Vagina (tissue), 2 donors: ENCODE results near the gene TSPO.

ENCODE experiments used
- POLR2A ChIP-seq, 2 donors: fragments of 450-650 bp; IDR thresholded peaks; one replicate each; pipeline ENCODE4 v1.6.1; 2017; ENCODE audit warnings: antibody characterized with exemption in 2 of 2, mild to moderate bottlenecking in 2 of 2, moderate library complexity in 2 of 2
- POLR2AphosphoS5 ChIP-seq, 2 donors: sonication (generic); formaldehyde crosslinking; IDR thresholded peaks; one replicate each; pipeline ENCODE4 v1.9.0; 2017; ENCODE audit warnings: antibody characterized with exemption in 2 of 2, mild to moderate bottlenecking in 2 of 2, low read depth in 1 of 2; ENCODE audit not compliant: insufficient read depth in 1 of 2
- TF ChIP-seq, protein P1 (sequence below), 3 experiments: fragments of 450-650 bp in 2 of 3; fragments of 200-600 bp in 1 of 3; sonication (generic) in 1 of 3; IDR thresholded peaks; one replicate each; pipeline ENCODE4 v1.5.1; 2017 to 2019; ENCODE audit warnings: antibody characterized with exemption in 3 of 3, mild to moderate bottlenecking in 2 of 3, moderate library complexity in 2 of 3

DNA sequence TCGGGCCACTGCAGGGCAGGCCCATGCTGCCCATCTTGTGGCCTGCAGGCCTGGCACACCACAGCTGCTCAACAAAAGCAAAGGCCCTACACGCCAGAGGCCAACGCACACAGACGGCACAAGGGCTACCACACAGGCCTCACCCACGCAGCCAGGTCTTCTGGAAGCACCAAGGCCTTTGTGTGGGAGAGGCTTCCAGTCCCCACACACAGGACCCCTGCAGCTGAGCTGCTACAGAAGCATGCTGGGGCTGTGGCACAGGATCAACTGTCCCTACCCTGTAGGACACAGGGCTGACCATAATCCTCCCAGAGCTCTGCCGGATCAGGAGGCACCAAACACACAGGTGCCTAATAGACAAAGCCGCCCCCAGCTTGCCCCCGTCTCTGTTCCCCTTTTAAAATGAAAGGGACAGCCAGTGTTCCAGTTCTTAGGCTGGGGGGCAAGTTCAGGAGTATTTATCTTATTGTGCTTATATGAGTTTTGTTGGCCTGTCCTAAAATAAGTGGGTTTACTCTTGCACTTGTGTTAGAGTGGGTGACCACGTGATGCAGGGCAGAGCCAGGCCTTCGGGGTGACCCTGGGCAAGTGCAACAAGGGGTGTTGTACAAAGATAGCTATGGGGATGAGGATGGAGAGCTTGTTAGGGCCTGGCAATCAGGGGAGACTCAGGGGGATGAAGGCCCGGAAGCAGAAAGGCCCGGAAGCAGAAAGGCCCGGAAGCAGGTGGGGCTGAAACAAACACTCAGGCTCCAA is 30.1 kb downstream of the TSPO start:
- TF ChIP-seq POLR2AphosphoS5 (IDR thresholded peaks at IDR 0.05; ENCODE audit: insufficient read depth in 1 of 2, low read depth in 1 of 2) (no peak), POLR2A (IDR thresholded peaks at IDR 0.05) (no peak)
- TF ChIP-seq, protein P1, sequence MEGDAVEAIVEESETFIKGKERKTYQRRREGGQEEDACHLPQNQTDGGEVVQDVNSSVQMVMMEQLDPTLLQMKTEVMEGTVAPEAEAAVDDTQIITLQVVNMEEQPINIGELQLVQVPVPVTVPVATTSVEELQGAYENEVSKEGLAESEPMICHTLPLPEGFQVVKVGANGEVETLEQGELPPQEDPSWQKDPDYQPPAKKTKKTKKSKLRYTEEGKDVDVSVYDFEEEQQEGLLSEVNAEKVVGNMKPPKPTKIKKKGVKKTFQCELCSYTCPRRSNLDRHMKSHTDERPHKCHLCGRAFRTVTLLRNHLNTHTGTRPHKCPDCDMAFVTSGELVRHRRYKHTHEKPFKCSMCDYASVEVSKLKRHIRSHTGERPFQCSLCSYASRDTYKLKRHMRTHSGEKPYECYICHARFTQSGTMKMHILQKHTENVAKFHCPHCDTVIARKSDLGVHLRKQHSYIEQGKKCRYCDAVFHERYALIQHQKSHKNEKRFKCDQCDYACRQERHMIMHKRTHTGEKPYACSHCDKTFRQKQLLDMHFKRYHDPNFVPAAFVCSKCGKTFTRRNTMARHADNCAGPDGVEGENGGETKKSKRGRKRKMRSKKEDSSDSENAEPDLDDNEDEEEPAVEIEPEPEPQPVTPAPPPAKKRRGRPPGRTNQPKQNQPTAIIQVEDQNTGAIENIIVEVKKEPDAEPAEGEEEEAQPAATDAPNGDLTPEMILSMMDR (IDR thresholded peaks at IDR 0.05): no peak
